Renal cortex interstitium (tissue), 11 donors: ENCODE measurements around the gene IFITM1. TPM values are rescaled to one million over a fixed set of nuclear protein-coding genes. Genes with fewer than 3 reads are reported as not detected.
"Not testable (repeated sequence)": the region's sequence is repeated elsewhere in the genome, so short reads cannot be mapped to it uniquely, and the experiment has no call there.

ENCODE experiments used
- DNase-seq, 11 donors: peaks; one replicate each; pipeline ENCODE4 v3.0.0-alpha.2; 2013; ENCODE audit warnings: low read depth in 9 of 11, low spot score in 4 of 11; ENCODE audit errors: extremely low read depth in 1 of 11
- polyA plus RNA-seq, 3 donors: library from polyadenylated mRNA; unstranded; fragments of 120-200 nt; gene quantifications; one replicate each; pipeline ENCODE4 v1.2.1, GENCODE V29; 2013; ENCODE audit not compliant: insufficient read length in 3 of 3

IFITM1 gene
- polyA plus RNA-seq, 3 donors, result 36.7 to 47.9 (median 42.5) TPM

DNA sequence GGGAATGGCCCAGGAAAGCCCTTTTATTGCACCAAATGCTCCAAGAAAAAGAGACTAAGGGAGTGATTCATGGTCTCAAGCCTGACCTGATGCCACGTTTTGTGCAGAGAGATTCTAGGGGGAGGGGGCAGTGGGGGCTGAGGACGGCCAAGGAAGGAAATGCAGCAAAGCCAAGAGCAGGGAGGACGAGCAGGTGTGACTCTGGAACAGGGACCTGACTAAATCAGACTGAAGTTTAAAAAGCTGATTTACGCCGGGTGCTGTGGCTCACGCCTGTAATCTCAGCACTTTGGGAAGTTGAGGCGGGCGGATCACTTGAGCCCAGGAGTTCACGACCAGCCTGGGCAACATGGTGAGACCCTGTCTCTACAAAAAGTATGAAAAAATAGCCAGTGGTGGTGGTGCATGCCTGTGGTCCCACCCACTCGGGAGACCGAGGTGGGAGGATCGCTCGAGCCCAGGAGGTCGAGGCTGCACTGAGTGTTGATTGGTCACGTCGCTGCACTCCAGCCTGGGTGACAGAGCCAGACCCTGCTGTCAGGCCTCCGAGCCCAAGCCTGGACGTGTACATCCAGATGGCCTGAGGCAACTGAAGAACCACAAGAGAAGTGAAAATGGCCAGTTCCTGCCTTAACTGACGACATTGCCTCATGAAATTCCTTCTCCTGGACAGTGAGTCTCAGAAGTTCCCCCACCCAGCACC is 17.7 kb downstream of the IFITM1 start:
- no peak for DNase-seq

DNA sequence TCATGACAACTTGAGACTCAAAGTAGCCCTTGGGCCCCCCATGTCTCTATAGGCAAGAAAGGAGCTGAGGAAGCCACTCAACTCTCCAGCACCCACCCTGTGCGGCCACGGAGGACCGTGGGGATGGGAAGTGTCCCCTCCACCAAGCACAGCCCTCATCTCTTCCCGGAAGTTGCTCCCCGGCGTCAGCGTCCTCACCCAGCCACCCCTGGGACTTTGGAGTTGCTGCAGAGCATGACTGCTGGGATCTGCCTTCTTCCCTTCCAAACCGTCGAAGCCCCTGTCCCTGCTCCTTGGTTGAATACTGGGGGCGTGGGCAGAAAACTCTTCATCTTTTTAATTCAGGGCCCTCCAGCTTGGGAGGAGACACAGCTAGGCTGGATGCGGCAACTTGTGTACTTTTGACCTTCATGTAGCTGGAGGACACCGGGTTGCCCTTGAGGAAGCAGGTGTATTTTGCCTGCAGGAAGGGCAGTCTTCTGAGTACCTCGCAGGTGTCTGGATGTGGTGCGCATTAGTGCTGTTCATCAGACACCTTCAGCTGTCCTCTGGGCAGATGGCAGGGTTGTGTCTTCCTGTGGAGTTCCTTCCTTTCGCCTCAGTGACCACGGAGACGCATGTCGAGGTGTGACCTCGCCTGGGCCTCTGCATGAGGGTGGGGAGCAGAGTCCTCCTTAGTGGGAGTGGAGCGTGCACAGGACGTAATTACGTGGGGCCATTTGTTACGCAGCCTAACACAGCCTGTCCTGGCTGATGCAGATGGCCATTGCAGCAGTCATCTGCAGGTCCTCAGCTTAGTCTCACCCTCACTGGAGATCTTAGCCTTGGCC is 19.0 kb downstream of the IFITM1 start:
- no peak for DNase-seq

DNA sequence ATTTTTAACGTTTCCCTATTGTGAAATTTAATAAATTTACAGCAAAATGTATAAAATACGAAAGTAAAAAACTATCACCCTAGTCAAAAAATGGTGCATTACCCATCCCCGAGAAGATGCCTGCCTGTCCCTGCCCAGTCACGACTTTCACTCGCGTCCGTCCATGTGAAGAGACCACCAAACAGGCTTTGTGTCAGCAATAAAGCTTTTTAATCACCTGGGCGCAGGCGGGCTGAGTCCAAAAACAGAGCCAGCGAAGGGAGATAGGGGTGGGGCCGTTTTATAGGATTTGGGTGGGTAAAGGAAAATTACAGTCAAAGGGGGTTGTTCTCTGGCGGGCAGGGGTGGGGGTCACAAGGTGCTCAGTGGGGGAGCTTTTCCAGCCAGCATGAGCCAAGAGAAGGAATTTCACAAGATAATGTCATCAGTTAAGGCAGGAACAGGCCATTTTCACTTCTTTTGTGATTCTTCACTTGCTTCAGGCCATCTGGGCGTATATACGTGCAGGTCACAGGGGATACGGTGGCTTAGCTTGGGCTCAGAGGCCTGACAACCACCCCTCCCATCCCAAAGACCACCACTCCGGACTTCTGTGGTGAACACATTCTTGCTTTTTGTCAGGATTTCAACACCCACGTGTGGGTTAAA is 19.9 kb downstream of the IFITM1 start:
- not testable (repeated sequence) for DNase-seq

- DNase-seq, result no peak
These were observed 20.6 kb downstream of the IFITM1 start for GRCh38 chr11:334264-334994.

GRCh38 chr11:335779-336658 is 22.2 kb downstream of the IFITM1 start:
- peak in 3 of 11 donors; percentile 62 to 78 (median 67) for DNase-seq

DNA sequence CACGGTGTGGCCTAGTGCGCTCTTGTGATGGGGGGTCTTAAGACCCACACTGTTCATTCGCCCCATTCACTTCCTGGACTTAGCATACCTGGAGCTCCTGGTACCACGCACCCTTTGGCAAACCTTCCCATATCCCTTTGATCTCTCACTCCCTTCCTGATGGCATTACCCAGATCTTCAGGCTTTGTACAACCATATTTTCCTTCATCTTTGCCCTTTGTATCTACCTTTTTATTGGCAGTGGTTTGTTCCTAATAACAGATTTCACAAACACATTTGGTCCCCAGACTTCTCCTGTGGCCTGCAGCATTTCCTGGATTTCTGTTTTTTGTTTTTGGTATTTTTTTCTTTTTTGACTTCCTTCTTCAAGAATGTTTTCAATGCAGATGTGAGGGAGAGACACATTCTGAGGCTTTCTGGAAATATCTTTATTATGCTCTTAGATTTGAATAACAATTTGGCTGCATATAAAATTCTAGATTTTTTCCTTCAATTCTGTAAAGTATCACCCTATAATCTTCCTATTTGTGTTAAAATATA is 22.9 kb downstream of the IFITM1 start:
- DNase-seq, result no peak

DNA sequence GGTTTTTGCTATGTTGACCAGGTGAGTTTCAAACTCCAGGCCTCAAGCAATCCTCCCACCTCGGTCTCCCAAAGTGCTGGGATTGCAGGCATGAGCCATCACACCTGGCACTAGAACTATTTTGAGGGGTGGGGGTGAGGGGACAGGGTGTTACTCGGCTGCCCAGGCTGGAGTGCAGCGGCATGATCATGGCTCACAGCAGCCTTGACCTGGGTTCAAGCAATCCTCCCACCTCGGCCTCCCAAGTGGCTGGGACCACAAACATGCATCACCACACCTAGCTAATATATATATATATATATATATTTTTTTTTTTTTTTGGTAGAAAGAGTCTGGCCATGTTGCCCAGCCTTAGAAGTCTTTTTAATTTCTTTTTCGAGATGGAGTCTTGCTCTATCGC is 23.9 kb downstream of the IFITM1 start:
- no peak for DNase-seq

DNA sequence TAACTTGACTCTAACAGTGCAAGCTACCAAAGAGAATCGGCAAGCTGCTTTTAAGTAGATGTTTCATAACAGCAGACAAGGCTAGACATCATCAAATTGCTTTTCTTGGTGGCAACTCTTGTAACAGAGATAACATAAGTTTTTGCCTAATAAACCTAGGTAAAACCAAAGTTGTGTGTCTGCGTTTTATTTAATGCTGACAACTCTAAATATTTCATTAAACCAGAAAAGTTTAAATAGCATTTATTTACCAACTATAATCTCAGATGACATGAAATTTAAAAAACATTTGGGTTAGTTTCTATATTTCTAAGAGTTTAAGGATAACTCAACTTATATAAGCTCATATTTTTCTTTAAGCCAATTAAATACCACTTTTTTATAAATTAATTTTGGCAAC is 26.1 kb downstream of the IFITM1 start:
- no peak for DNase-seq

DNA sequence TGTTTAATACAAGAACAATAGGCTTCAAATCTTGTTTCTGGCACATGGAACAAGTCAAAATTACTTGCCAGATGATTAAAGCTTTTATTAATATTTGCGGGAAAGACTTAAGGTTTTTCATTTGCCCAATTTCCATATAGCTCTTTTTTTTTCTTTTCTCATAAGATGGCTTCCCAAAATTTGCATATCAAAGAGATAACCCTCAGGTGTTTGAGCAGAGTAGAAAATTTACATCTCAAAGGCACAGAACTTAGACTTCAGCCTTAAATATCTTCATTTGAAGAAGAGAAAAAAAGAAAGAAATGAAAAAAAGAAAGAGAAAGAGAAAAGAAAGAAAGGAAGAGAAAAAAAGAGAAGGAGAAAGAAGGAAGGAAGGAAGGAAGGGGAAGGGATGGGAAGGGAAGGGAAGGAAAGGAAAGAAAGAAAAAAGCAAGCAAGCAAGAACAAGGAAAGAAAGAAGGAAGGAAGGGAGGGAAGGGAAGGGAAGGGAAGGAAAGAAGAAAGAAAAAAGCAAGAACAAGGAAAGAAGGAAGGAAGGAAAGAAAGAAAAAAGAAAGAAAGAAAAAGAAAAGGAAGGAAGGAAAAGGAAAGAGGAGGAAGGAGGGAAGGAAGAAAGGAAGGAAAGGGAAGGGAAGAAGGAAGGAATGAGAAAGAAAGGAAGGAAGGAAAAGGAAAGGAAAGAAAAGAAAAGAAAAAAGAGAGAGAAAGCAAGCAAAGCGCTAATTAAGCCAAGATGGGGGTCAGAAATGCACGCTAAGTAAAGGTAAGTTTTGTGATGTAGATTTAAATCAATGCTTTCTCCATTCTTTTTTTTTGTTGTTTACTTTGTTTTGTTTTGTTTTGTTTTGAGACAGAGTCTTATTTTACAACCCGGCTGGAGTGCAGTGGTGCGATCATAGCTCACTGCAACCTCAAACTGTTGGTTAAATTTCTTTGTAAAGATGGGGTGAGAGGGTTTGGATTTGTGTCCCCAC is 27.0 kb downstream of the IFITM1 start:
- DNase-seq, result no peak

GRCh38 chr11:342328-342727 is 28.5 kb downstream of the IFITM1 start:
- no peak for DNase-seq

- DNase-seq, result no peak
These were observed 31.2 kb downstream of the IFITM1 start for GRCh38 chr11:344836-345578.

- DNase-seq, result no peak
These were observed 32.7 kb downstream of the IFITM1 start for GRCh38 chr11:346529-346928.

DNA sequence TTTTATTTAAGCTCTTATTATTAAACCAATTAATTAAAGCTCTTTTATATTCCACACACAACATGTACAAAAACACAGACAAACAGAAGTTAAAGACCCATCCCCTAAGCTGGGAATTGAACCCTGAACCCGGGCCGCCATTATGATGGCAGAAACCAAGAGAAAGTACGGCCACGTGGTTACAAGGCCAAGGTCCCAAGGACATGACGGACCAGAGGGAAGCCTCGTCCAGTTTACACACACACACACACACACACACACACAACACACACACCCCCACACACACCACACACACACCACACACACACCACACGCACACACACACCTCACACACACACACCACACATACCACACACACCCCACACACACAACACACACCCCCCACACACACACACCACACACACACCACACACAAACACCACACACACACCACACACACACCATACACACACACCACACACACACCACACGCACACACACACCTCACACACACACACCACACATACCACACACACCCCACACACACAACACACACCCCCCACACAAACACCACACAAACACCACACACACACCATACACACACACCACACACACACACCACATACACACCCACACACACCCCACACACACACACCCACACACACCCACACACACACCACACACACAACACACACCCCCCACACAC is 35.6 kb downstream of the IFITM1 start:
- not testable (repeated sequence) for DNase-seq

- not testable (repeated sequence) for DNase-seq
These were observed 36.3 kb downstream of the IFITM1 start for GRCh38 chr11:350033-350722.

GRCh38 chr11:350723-351255 is 36.9 kb downstream of the IFITM1 start:
- no peak for DNase-seq
